ENCODE measurements around the gene ZNF385D.
A peak's percentile ranks its signal among the peaks of the same experiment; 100 is the strongest.
"Not testable (repeated sequence)": the region's sequence is repeated elsewhere in the genome, so short reads cannot be mapped to it uniquely, and the experiment has no call there.

The ZNF385D gene

GRCh38 chr3:21487520-21487919 lies 263.5 kb downstream of the ZNF385D start:
- no peak for TF ChIP-seq CTCF (IDR thresholded peaks at IDR 0.05; ENCODE audit: insufficient read depth, low read length, missing control alignments)
- ChIA-PET POLR2A (no interaction called here), CTCF (interaction anchor here (1.6 kb wide), 1 partner anchor 976 kb away, joined by 7 read pairs; no protein-coding TSS in a partner anchor)
- H3K4me3 ChIP-seq (ENCODE audit: low read depth, low read length), result no peak overlapping the region
- no peak for DNase-seq (ENCODE audit: low read depth, low spot score)

GRCh38 chr3:21486024-21486935 lies 264.7 kb downstream of the ZNF385D start:
- H3K4me3 ChIP-seq (ENCODE audit: low read depth, low read length); POLR2A ChIA-PET; DNase-seq (ENCODE audit: low read depth, low spot score): not testable (repeated sequence)
- CTCF ChIA-PET, result interaction anchor here (1.6 kb wide), 1 partner anchor 975 kb away, joined by 7 read pairs; no protein-coding TSS in a partner anchor

GRCh38 chr3:21484828-21485144 lies 266.2 kb downstream of the ZNF385D start:
- ChIA-PET POLR2A (no interaction called here), CTCF (interaction anchor here (0.7 to 2.2 kb wide), 10 partner anchors 9 to 1142 kb away, joined by 3 to 7 read pairs (median 3); no protein-coding TSS in a partner anchor)
- TF ChIP-seq CTCF (IDR thresholded peaks at IDR 0.05; ENCODE audit: insufficient read depth, low read length, missing control alignments), result no peak
- no peak overlapping the region for H3K4me3 ChIP-seq (ENCODE audit: low read depth, low read length)
- DNase-seq (ENCODE audit: low read depth, low spot score), result no peak

GRCh38 chr3:21484057-21484827 lies 266.8 kb downstream of the ZNF385D start:
- ChIA-PET POLR2A (no interaction called here), CTCF (interaction anchor here (0.6 to 2.2 kb wide), 20 partner anchors 8 to 1143 kb away, joined by 3 to 7 read pairs (median 3); no protein-coding TSS in a partner anchor)
- no peak overlapping the region for H3K4me3 ChIP-seq (ENCODE audit: low read depth, low read length)
- DNase-seq (ENCODE audit: low read depth, low spot score), result peak; percentile 34
- TF ChIP-seq CTCF (IDR thresholded peaks at IDR 0.05; ENCODE audit: insufficient read depth, low read length, missing control alignments), result peak; percentile 82

- no peak for TF ChIP-seq CTCF (IDR thresholded peaks at IDR 0.05; ENCODE audit: insufficient read depth, low read length, missing control alignments)
- CTCF ChIA-PET, result interaction anchor here (1.0 to 1.6 kb wide), 3 partner anchors 261 to 1256 kb away, joined by 3 to 5 read pairs (median 4); no protein-coding TSS in a partner anchor
- no peak overlapping the region for H3K4me3 ChIP-seq (ENCODE audit: low read depth, low read length)
- POLR2A ChIA-PET, result no interaction called here
- DNase-seq (ENCODE audit: low read depth, low spot score), result no peak
Measured at GRCh38 chr3:21481991-21482390, 269.0 kb downstream of the ZNF385D start.

GRCh38 chr3:21477541-21478288 lies 273.3 kb downstream of the ZNF385D start:
- ChIA-PET POLR2A (no interaction called here), CTCF (no interaction called here)
- TF ChIP-seq CTCF (IDR thresholded peaks at IDR 0.05; ENCODE audit: insufficient read depth, low read length, missing control alignments), result no peak
- H3K4me3 ChIP-seq (ENCODE audit: low read depth, low read length), result no peak overlapping the region
- peak; percentile 56 for DNase-seq (ENCODE audit: low read depth, low spot score)

Data from AG04449 (cell line).